GM23248 (cell line): Measurements from ENCODE around the gene HNF4A. TPM values are rescaled to one million over a fixed set of nuclear protein-coding genes. Genes with fewer than 3 reads are reported as not detected.

Experiments
- DNase-seq: peaks from one replicate; pipeline ENCODE4 v3.0.0-alpha.2; 2015
- H2AFZ ChIP-seq: fragments of 200-600 bp; sonication (generic); 2 replicates; pipeline ENCODE4 v1.6.1; 2016; ENCODE audit warnings: antibody characterized with exemption
- H3F3A ChIP-seq: fragments of 200-600 bp; sonication (generic); 2 replicates; pipeline ENCODE4 v1.6.1; 2016; ENCODE audit warnings: mild to moderate bottlenecking, antibody characterized with exemption, mixed run types; ENCODE audit not compliant: insufficient read depth
- H3K27ac ChIP-seq: fragments of 200-600 bp; sonication (generic); 2 replicates; pipeline ENCODE4 v1.5.1; 2016; ENCODE audit warnings: mild to moderate bottlenecking
- H3K27me3 ChIP-seq: fragments of 200-600 bp; sonication (generic); replicated peaks from 2 replicates; pipeline ENCODE4 v1.6.1; 2016; ENCODE audit warnings: mild to moderate bottlenecking; ENCODE audit not compliant: insufficient read depth
- H3K36me3 ChIP-seq: fragments of 200-600 bp; sonication (generic); 2 replicates; pipeline ENCODE4 v1.6.1; 2016; ENCODE audit warnings: low read depth, mild to moderate bottlenecking
- H3K4me1 ChIP-seq: fragments of 200-600 bp; sonication (generic); 2 replicates; pipeline ENCODE4 v1.6.1; 2016; ENCODE audit warnings: mild to moderate bottlenecking; ENCODE audit not compliant: insufficient read depth
- H3K4me2 ChIP-seq: fragments of 200-600 bp; sonication (generic); one replicate; pipeline ENCODE4 v1.6.1; 2016; ENCODE audit warnings: mild to moderate bottlenecking; ENCODE audit not compliant: unreplicated experiment
- H3K4me3 ChIP-seq: fragments of 200-600 bp; sonication (generic); 2 replicates; pipeline ENCODE4 v1.5.1; 2016; ENCODE audit warnings: mild to moderate bottlenecking
- H3K79me2 ChIP-seq: fragments of 200-600 bp; sonication (generic); 2 replicates; pipeline ENCODE4 v1.6.1; 2016; ENCODE audit warnings: mild to moderate bottlenecking; ENCODE audit not compliant: insufficient read depth
- H3K9ac ChIP-seq: fragments of 200-600 bp; sonication (generic); 2 replicates; pipeline ENCODE4 v1.6.1; 2016; ENCODE audit warnings: mild to moderate bottlenecking
- H3K9me2 ChIP-seq: fragments of 200-600 bp; sonication (generic); 2 replicates; pipeline ENCODE4 v1.6.1; 2016; ENCODE audit warnings: mixed run types, mild to moderate bottlenecking, moderate library complexity; ENCODE audit not compliant: insufficient read depth
- H3K9me3 ChIP-seq: fragments of 200-600 bp; sonication (generic); one replicate; pipeline ENCODE4 v1.6.1; 2017; ENCODE audit warnings: low read depth
- H4K20me1 ChIP-seq: fragments of 200-600 bp; sonication (generic); 2 replicates; pipeline ENCODE4 v1.6.0; 2016; ENCODE audit not compliant: insufficient read depth
- EZH2 ChIP-seq: fragments of 200-600 bp; sonication (generic); IDR thresholded peaks from 2 replicates; pipeline ENCODE4 v1.6.1; 2018; ENCODE audit warnings: antibody characterized with exemption, mild to moderate bottlenecking; ENCODE audit not compliant: insufficient read depth, poor library complexity, severe bottlenecking
- EZH2phosphoT487 ChIP-seq: fragments of 200-600 bp; sonication (generic); IDR thresholded peaks from 2 replicates; pipeline ENCODE4 v1.6.1; 2018; ENCODE audit warnings: antibody characterized with exemption, moderate library complexity, mild to moderate bottlenecking, low read depth; ENCODE audit not compliant: insufficient read depth
- WGBS, 2 experiments: methylation state at CpG; one replicate each; pipeline ENCODE4 v1.1.6; 2015 to 2017; ENCODE audit warnings: low lambda C conversion rate in 2 of 2, low coverage in 1 of 2; ENCODE audit errors: missing lambda C conversion rate in 2 of 2; 5-methylcytosine and 5-hydroxymethylcytosine counted together
- in situ Hi-C: fragments of 300-500 bp; cut with MboI; formaldehyde crosslinking; loops from 2 replicates; pipeline ENCODE4 v1.15.0; 2020
- polyA plus RNA-seq: library from polyadenylated mRNA; unstranded; fragments of >200 nt; fragmentation: Nextera tagmentation; extraction: Ambion mirVana; gene quantifications from 2 replicates; pipeline ENCODE4 v1.2.1, GENCODE V29; 2016
- total RNA-seq: library from RNA; depleted of rRNA; stranded (reverse); fragments of >200 nt; shearing (Covaris generic); gene quantifications from 2 replicates; pipeline ENCODE4 v1.2.3, GENCODE V29; 2014

HNF4A gene
- total and polyA plus RNA-seq, 2 experiments from 2014 or later = not detected

- Histone ChIP-seq H3K9ac (no peak overlapping the region), H3K9me3 (no peaks in the 10 kb centered on the region), H2AFZ (no peak overlapping the region), H3K36me3 (no peaks in the 10 kb centered on the region), H3K4me1 (peaks cover 4% of the 10 kb centered on the region; the same call in 1 of the 2 replicates), H3K27ac (no peak overlapping the region), H3K4me2 (no peak overlapping the region), H3K27me3 (peaks cover 8% of the 10 kb centered on the region), H3K4me3 (no peak overlapping the region), H3K9me2 (no peaks in the 10 kb centered on the region), H4K20me1 (no peaks in the 10 kb centered on the region), H3K79me2 (no peaks in the 10 kb centered on the region), H3F3A (no peaks in the 10 kb centered on the region)
- in situ Hi-C loops = no loop called here
- WGBS, 2 experiments = 63 to 73% methylated on average over 7 to 11 of the region's 11 CpGs
- DNase-seq = no peak
- TF ChIP-seq EZH2 = no peak
Measured at GRCh38 chr20:44403194-44404112, 48.0 kb downstream of the HNF4A start.

DNA sequence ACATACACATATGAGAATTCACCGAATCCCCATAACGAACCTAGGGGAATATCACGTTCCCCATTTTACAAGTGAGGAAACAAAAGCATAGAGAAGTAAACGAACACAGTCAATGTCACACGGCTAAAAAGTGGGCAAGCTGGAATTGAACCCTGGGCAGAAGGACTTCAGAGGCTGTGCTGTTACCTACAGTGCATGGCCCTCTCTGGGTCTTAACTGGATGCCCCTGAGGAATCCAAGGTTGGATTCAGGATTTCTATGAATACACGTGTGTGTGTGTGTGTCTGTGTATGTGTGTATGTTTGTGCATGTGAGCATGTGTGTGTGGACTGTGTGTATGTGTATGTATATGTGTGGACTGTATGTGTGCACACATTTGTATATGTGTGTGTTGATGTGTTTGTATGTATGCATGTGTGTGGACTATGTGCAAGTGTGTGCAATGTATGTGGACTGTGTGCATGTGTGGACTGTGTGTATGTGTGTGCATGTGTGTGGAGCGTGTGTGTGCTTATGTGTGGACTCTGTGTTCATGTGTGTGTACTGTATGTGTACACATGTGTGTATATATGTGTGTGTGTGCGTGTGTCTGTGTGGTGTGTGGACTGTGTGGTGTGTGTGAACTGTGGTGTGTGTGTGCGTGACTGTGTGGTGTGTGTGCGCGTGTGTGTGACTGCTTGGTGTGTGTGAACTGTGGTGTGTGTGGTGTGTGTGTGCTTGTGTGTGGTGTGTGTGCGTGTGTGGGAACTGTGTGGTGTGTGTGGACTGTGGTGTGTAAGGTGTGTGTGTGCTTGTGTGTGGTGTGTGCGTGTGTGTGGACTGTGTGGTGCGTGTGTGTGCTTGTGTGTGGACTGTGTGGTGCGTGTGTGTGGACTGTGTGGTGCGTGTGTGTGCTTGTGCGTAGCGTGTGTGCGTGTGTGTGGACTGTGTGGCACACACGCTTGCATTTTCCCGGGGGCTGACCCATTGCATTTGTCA is 49.0 kb downstream of the HNF4A start:
- H3K36me3 ChIP-seq = no peaks in the 10 kb centered on the region
- no peak overlapping the region for H3K9ac ChIP-seq
- no peak for DNase-seq
- H3F3A ChIP-seq = 0 out of 2 replicates have a peak, but pooled peaks cover 5% of the 10 kb centered on the region
- H3K27ac ChIP-seq = no peak overlapping the region
- no peaks in the 10 kb centered on the region for H3K9me2 ChIP-seq
- 72 to 74% methylated on average over 17 to 21 of the region's 21 CpGs for WGBS, 2 experiments
- no peaks in the 10 kb centered on the region for H4K20me1 ChIP-seq
- H3K79me2 ChIP-seq = no peaks in the 10 kb centered on the region
- H3K4me2 ChIP-seq = no peak overlapping the region
- no peaks in the 10 kb centered on the region for H3K9me3 ChIP-seq
- H3K4me3 ChIP-seq = no peak overlapping the region
- H2AFZ ChIP-seq = no peak overlapping the region
- peaks cover 8% of the 10 kb centered on the region for H3K27me3 ChIP-seq
- H3K4me1 ChIP-seq = peaks cover 11% of the 10 kb centered on the region
- in situ Hi-C loops = no loop called here
- TF ChIP-seq EZH2 (no peak), EZH2phosphoT487 (no peak)

DNA sequence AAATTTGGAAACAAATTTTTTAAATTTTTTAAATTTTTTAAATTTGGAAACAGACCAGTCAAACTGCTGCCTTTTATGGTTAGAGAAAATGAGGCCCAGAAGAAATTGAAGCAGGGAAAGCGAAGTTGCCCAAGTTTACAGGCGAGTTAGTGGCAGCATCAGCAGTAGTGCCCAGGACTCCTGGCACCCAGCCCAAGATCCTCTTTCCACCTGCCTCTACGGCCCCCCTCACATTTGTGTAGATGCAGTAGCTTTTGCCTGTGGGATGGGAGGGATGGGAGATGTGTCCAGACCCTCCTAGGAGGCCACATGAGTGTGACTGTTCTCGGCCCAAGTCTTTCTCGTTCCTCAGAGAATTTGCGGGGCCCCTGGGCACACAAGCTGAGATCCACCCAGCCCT is 49.8 kb downstream of the HNF4A start:
- peak; percentile 21 for DNase-seq
- Histone ChIP-seq H3K27me3 (peaks cover 8% of the 10 kb centered on the region), H3K4me1 (peaks cover 14% of the 10 kb centered on the region), H3K9ac (no peak overlapping the region), H2AFZ (no peak overlapping the region), H3K9me3 (no peaks in the 10 kb centered on the region), H3K4me2 (no peak overlapping the region), H4K20me1 (no peaks in the 10 kb centered on the region), H3K36me3 (no peaks in the 10 kb centered on the region), H3K79me2 (no peaks in the 10 kb centered on the region), H3F3A (0 out of 2 replicates have a peak, but pooled peaks cover 10% of the 10 kb centered on the region), H3K27ac (no peak overlapping the region), H3K4me3 (no peak overlapping the region), H3K9me2 (no peaks in the 10 kb centered on the region)
- TF ChIP-seq EZH2 = no peak
- no peak for TF ChIP-seq EZH2phosphoT487
- in situ Hi-C loops = no loop called here
- WGBS, 2 experiments = 80 to 83% methylated on average over 6 of the region's 6 CpGs
